ENCODE measurements around the gene HYDIN.

HYDIN gene

DNA sequence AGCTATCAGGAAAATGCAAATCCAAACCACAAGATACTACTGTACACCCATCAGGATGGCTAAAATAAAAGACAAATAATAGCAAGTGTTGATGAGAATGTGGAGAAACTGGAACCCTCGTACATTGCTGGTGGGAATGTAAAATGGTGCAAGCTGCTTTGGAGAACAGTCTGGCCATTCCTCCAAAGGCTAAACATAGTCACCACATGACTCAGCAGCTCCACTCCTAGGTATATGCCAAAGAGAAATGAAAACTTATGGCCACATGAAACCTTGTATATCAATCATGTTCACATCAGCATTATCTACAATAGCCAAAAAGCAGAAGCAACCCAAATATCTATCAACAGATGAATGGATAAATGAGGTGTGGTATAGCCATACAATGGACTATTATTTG, 458.0 kb downstream of the HYDIN start:
- DNase-seq, result peak in 1 of 2 experiments; percentile 13
- TF ChIP-seq GATA1 (IDR thresholded peaks at IDR 0.05; ENCODE audit: low read depth, low read length) (no peak), POLR2A (IDR thresholded peaks at IDR 0.05; ENCODE audit: low read length) (no peak)

DNA sequence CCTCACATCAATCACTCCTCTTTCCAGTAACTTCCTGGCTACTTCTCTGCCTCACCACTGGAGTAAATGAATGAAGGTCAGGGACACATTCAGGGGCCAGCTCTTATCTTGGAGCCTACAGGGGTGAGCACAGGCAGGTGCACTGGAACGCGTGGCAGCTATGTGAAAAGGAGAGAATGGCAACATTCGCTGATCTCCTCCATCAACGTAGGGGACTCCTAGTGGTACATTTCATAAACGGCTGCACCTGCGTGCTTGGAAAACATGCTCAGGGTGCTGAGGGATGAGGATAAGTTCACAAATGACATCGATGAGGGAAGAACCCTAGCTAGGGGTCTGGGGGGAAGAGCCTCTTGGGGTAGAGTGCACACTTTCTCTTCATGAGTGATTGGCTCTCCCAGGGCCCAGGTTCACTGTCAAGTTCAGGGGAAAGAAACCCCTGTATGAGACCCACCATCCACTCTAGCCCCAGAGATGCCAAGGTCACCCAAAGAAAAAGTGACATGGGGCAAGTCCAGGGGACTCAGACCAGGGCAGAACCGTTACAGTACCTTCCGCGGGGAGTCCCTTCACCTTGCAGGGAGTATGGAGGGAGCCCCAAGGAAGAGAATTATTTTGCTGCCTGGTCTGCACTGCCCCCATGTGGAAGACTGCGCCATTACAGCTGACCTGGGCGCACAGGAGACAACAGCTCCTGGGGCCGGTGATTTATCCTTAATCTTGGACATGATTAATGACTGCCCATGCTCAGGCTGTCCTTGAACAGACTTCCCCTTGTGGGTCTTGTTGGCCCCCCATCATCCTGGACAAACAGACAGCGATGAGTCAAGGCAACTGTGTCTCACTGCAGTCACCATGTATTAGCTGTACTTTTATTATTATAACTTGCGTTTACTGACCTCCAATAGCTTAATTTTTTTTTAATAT, 459.6 kb downstream of the HYDIN start:
- DNase-seq, result peak; percentile 59 to 79
- TF ChIP-seq GATA1 (IDR thresholded peaks at IDR 0.05; ENCODE audit: low read depth, low read length) (no peak), POLR2A (IDR thresholded peaks at IDR 0.05; ENCODE audit: low read length) (no peak)

DNA sequence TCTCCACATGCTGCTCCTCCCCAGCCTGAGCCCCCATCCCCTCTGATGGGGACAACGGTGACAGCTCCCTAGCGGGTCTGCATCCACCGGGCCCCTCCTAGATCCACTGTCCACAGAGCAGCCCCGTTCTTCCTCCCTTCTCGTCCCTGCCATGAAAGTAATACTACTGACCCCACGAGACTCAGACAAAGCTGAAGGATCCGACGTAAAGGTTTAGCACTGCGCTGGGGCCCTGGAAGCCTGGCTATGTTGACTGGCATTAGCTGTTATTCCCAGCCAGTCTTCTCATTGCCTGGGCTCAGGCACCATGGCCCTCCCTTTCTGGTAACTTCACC, 460.3 kb downstream of the HYDIN start:
- DNase-seq, result no peak
- no peak for TF ChIP-seq GATA1 (IDR thresholded peaks at IDR 0.05; ENCODE audit: low read depth, low read length)
- TF ChIP-seq POLR2A (IDR thresholded peaks at IDR 0.05; ENCODE audit: low read length), result no peak

DNA sequence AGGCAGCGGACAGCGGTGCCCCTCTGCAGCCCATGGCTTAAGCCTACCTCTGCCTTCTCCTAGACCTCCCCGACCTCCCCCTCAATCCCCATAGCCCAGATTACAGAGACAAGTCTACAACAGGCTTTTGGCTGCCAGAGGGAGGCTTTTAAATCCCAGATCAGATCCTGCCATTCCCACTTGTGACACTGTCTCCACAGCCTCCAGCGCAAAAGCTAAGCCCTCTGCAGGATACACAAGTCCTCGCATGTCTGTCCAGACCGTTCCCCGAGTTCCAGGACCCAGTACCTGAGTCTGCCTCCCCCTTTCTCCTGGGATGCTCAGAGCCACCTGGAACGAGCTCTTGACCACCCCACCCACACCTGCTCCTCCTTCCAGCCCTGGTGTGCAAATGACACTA, 460.8 kb downstream of the HYDIN start:
- TF ChIP-seq GATA1 (IDR thresholded peaks at IDR 0.05; ENCODE audit: low read depth, low read length), result no peak
- TF ChIP-seq POLR2A (IDR thresholded peaks at IDR 0.05; ENCODE audit: low read length), result no peak
- DNase-seq, result no peak

GRCh38 chr16:70769131-70769530, 461.4 kb downstream of the HYDIN start:
- no peak for DNase-seq
- TF ChIP-seq GATA1 (IDR thresholded peaks at IDR 0.05; ENCODE audit: low read depth, low read length) (no peak), POLR2A (IDR thresholded peaks at IDR 0.05; ENCODE audit: low read length) (no peak)

DNA sequence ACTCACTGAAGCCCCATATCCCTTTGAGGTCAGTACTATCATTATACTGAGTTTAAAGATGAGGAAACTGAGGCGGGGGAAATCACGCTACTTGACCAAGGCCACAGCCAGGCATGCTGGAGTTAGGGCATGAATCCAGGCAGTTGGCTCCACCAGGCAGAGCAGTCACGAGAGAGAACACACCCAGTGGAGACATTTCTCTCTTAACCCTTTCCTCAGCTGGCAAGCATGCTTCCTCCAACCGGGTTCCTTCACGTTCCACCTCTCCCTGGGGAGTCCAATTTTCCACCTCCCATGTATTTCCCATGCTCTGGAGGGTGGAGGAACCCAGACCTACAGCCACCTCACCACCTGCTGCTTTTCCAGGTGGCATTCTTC, 462.3 kb downstream of the HYDIN start:
- no peak for TF ChIP-seq POLR2A (IDR thresholded peaks at IDR 0.05; ENCODE audit: low read length)
- TF ChIP-seq GATA1 (IDR thresholded peaks at IDR 0.05; ENCODE audit: low read depth, low read length), result no peak
- no peak for DNase-seq

- DNase-seq, result no peak
- TF ChIP-seq GATA1 (IDR thresholded peaks at IDR 0.05; ENCODE audit: low read depth, low read length) (no peak), POLR2A (IDR thresholded peaks at IDR 0.05; ENCODE audit: low read length) (no peak)
Measured at GRCh38 chr16:70767377-70768202, 462.9 kb downstream of the HYDIN start.

DNA sequence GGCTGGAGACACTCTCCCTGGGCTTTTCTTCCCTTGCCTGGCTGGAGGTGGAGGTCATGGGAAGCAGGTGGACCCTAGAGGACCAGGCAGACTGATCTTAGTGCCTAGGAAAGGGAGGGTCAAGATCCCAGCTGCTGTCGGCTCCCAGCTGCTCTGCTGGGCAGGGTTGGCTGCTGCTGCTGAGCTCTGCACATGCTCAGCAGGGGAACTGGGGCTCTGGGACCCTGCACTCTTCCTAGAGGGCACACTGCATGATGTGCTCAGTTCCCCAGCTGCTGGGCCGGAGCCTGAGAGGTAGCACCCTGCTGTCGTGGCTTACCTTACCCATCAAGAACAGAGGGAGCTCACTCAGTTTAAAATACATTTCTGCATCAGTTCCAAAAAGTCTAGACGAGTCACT, 463.9 kb downstream of the HYDIN start:
- no peak for DNase-seq
- TF ChIP-seq POLR2A (IDR thresholded peaks at IDR 0.05; ENCODE audit: low read length), result no peak
- no peak for TF ChIP-seq GATA1 (IDR thresholded peaks at IDR 0.05; ENCODE audit: low read depth, low read length)

- no peak for DNase-seq
- TF ChIP-seq POLR2A (IDR thresholded peaks at IDR 0.05; ENCODE audit: low read length), result no peak
- TF ChIP-seq GATA1 (IDR thresholded peaks at IDR 0.05; ENCODE audit: low read depth, low read length), result no peak
Measured at GRCh38 chr16:70766176-70766575, 464.3 kb downstream of the HYDIN start.

GRCh38 chr16:70765491-70765890, 465.0 kb downstream of the HYDIN start:
- TF ChIP-seq GATA1 (IDR thresholded peaks at IDR 0.05; ENCODE audit: low read depth, low read length), result no peak
- no peak for TF ChIP-seq POLR2A (IDR thresholded peaks at IDR 0.05; ENCODE audit: low read length)
- DNase-seq, result no peak

GRCh38 chr16:70764632-70765031, 465.9 kb downstream of the HYDIN start:
- TF ChIP-seq GATA1 (IDR thresholded peaks at IDR 0.05; ENCODE audit: low read depth, low read length), result no peak
- TF ChIP-seq POLR2A (IDR thresholded peaks at IDR 0.05; ENCODE audit: low read length), result no peak
- DNase-seq, result no peak

- no peak for DNase-seq
- TF ChIP-seq POLR2A (IDR thresholded peaks at IDR 0.05; ENCODE audit: low read length) (no peak), GATA1 (IDR thresholded peaks at IDR 0.05; ENCODE audit: low read depth, low read length) (no peak)
Measured at GRCh38 chr16:70760221-70760620, 470.3 kb downstream of the HYDIN start.

DNA sequence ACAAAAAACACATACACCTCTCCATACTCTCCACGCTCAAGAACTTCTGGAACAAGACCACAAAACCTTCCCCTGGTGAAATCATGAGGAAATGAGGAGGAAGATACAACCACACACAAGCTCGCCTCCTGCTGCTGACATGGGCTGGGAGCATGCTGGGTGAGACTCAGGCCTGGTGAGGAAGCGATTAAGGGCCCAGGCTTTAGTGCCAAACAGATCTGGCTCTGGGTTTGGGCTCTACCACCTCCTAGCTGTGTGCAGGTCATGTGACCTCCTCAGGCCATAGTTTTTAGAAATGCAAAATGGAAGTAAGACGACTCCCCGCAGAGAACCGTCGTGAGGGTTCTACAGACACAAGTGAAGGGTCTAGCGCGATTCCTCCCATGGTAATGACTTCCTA, 470.9 kb downstream of the HYDIN start:
- TF ChIP-seq POLR2A (IDR thresholded peaks at IDR 0.05; ENCODE audit: low read length), result no peak
- TF ChIP-seq GATA1 (IDR thresholded peaks at IDR 0.05; ENCODE audit: low read depth, low read length), result no peak
- DNase-seq, result no peak

DNA sequence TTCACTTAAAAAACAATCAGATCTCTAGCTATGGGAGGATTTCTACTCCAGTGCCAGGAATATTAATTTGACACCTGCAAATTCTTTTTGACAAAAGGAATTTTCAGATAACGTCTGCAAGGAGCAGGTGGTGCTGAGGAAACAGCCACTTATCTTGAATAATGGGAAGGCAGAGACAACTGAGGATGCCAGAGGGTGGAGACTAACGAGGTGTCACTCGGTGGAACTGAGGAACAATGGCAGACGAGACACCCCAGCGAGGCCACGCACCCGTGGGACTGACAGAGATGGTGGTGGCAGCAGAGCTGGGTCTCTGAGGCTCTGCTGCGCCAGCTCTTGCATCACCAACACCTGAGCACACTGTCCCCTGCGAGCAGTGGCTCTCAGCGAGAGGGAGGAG, 471.7 kb downstream of the HYDIN start:
- no peak for DNase-seq
- TF ChIP-seq POLR2A (IDR thresholded peaks at IDR 0.05; ENCODE audit: low read length) (no peak), GATA1 (IDR thresholded peaks at IDR 0.05; ENCODE audit: low read depth, low read length) (no peak)

Data from erythroblast (primary cell).